ENCODE data around the gene RPL27. TPM values are rescaled to one million over a fixed set of nuclear protein-coding genes. Genes with fewer than 3 reads are reported as not detected.
"Not testable (repeated sequence)": the region's sequence is repeated elsewhere in the genome, so short reads cannot be mapped to it uniquely, and the experiment has no call there.

Gene RPL27
- total RNA-seq, 2 donors from 2014 or later: 571 to 1,082 TPM

GRCh38 chr17:42992872-42993271 is 5.3 kb upstream of the RPL27 start:
- peak; percentile 36 for DNase-seq (ENCODE audit: low spot score)
- Histone ChIP-seq H3K27ac (peak overlapping the region in 1 of 2 donors; percentile 57), H3K4me1 (replicated peaks) (peaks cover 5% of the 10 kb centered on the region), H3K36me3 (peaks cover 13 to 29% of the 10 kb centered on the region in 2 donors), H3K9me3 (no peaks in the 10 kb centered on the region), H3K27me3 (replicated peaks; ENCODE audit: insufficient read depth) (no peaks in the 10 kb centered on the region), H3K4me3 (no peak overlapping the region)
- no peak for TF ChIP-seq POLR2A (IDR thresholded peaks at IDR 0.05)
- TF ChIP-seq, protein P1, sequence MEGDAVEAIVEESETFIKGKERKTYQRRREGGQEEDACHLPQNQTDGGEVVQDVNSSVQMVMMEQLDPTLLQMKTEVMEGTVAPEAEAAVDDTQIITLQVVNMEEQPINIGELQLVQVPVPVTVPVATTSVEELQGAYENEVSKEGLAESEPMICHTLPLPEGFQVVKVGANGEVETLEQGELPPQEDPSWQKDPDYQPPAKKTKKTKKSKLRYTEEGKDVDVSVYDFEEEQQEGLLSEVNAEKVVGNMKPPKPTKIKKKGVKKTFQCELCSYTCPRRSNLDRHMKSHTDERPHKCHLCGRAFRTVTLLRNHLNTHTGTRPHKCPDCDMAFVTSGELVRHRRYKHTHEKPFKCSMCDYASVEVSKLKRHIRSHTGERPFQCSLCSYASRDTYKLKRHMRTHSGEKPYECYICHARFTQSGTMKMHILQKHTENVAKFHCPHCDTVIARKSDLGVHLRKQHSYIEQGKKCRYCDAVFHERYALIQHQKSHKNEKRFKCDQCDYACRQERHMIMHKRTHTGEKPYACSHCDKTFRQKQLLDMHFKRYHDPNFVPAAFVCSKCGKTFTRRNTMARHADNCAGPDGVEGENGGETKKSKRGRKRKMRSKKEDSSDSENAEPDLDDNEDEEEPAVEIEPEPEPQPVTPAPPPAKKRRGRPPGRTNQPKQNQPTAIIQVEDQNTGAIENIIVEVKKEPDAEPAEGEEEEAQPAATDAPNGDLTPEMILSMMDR (IDR thresholded peaks at IDR 0.05): no peak
- peak; percentile 73 for TF ChIP-seq POLR2AphosphoS5 (IDR thresholded peaks at IDR 0.05)
- WGBS: 72% methylated on average over 5 of the region's 5 CpGs
- intact Hi-C loops (cut with DNase I): no loop called here

DNA sequence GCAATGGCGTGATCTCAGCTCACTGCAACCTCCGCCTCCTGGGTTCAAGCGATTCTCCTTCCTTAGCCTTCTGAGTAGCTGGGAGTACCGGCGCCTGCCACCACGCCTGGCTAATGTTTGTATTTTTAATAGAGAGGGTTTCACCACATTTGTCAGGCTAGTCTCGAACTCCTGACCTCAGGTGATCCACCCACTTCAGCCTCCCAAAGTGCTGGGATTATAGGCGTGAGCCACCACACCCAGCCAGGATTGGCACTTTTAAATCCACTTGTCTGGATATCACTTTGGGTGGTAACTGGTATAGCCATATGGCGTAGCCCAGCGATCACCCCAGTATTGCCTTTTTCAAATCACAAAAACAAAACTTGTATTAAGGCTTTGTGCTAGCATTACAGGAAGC is 4.3 kb upstream of the RPL27 start:
- Histone ChIP-seq H3K27ac (peak overlapping the region in 1 of 2 donors; percentile 57), H3K36me3 (peaks cover 13 to 23% of the 10 kb centered on the region in 2 donors)
- H3K9me3 ChIP-seq; H3K4me3 ChIP-seq; H3K27me3 ChIP-seq (replicated peaks; ENCODE audit: insufficient read depth); H3K4me1 ChIP-seq (replicated peaks); intact Hi-C loops (cut with DNase I); DNase-seq (ENCODE audit: low spot score): not testable (repeated sequence)
- WGBS: 86% methylated on average over 10 of the region's 10 CpGs

DNA sequence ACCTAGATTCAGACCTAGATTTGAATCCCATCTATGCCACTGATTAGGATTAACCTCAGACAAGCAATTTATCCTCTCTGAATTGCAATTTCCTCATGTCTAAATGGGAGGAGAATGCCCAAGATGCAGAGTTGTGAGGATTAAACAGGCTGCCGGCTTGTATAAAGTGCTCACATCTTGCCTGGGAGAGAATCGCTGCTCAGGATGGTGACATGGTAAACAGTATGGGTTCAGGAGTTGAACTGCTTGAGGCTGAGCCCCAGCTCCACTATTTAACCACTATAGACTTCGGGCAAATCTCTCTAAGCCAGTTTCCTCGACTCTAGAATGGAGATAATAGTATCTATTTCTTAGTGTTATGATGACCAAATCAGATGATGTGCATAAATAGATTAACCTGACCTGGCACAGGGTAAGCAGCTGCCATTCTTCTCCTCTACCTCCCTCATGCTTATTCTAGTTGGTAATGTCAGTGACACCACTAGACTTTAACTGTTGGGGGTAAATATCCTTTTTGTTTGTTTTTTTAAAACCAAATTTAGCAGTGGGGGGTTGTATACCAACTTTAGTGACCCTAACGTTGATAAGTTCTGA is 732 bp upstream of the RPL27 start:
- no peaks in the 10 kb centered on the region for H3K9me3 ChIP-seq
- H3K27ac ChIP-seq: peak overlapping the region; percentile 72 to 81
- H3K36me3 ChIP-seq: peaks cover 0 to 5% of the 10 kb centered on the region in 2 donors
- no peaks in the 10 kb centered on the region for H3K27me3 ChIP-seq (replicated peaks; ENCODE audit: insufficient read depth)
- DNase-seq (ENCODE audit: low spot score): no peak
- intact Hi-C loops (cut with DNase I): loop anchor here (5.0 kb wide), 1 partner anchor 150 kb away; no protein-coding TSS in a partner anchor
- no peak overlapping the region for H3K4me3 ChIP-seq
- TF ChIP-seq POLR2AphosphoS5 (IDR thresholded peaks at IDR 0.05): no peak
- TF ChIP-seq POLR2A (IDR thresholded peaks at IDR 0.05): no peak
- TF ChIP-seq, protein P1 (IDR thresholded peaks at IDR 0.05): no peak
- 21% methylated on average over 5 of the region's 5 CpGs for WGBS
- no peaks in the 10 kb centered on the region for H3K4me1 ChIP-seq (replicated peaks)

DNA sequence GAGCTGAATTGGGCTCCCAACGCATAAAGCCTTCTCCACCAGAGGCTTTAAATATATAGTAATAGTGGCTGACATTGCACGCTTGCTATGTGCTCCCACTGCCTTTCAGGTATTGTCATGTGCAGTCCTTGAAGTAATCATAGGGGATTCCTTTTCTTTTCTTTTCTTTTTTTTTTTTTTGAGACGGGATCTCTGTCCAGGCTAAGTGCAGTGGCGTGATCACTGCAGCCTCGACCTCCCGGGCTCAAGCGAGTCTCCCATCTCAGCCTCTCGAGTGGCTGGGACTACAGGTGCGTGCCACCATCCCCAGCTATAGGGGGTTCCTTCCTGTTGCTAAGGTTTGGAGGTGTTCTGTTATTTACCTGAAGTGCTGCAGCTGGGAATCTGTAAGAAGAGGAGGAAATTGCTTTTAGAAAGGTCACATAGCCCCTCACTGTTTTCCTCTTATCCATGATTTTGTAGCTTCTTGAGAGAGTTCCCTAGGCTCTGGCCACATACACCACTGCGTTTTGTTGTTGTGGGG is 845 bp downstream of the RPL27 start:
- TF ChIP-seq POLR2A (IDR thresholded peaks at IDR 0.05): no peak
- TF ChIP-seq POLR2AphosphoS5 (IDR thresholded peaks at IDR 0.05): no peak
- TF ChIP-seq, protein P1 (IDR thresholded peaks at IDR 0.05): no peak
- Histone ChIP-seq H3K9me3 (no peaks in the 10 kb centered on the region), H3K36me3 (peaks cover 0 to 12% of the 10 kb centered on the region in 2 donors), H3K27ac (peak overlapping the region; percentile 78 to 81), H3K27me3 (replicated peaks; ENCODE audit: insufficient read depth) (no peaks in the 10 kb centered on the region), H3K4me1 (replicated peaks) (no peaks in the 10 kb centered on the region), H3K4me3 (peak overlapping the region; percentile 56 to 66)
- DNase-seq (ENCODE audit: low spot score): no peak
- intact Hi-C loops (cut with DNase I): loop anchor here (2.0 to 5.0 kb wide), 2 partner anchors 18 to 152 kb away; partner anchors contain the start of genes PTGES3L and RUNDC1
- 12% methylated on average over 10 of the region's 10 CpGs for WGBS

DNA sequence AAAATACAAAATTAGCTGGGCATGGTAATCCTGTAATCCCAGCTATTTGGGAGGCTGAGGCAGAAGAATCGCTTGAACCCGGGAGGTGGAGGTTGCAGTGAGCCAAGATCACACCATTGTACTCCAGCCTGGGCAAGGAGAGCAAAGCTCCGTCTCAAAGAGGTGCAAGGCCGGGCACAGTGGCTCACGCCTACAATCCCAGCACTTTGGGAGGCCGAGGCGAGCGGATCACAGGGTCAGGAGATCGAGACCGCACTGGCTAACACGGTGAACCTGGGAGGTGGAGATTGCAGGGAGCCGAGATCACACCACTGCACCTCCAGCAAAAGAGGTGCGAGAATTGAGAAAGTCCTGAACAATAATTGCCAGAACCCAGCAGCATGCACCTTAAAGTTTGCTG is 2.7 kb downstream of the RPL27 start:
- H3K27me3 ChIP-seq (replicated peaks; ENCODE audit: insufficient read depth); H3K27ac ChIP-seq; intact Hi-C loops (cut with DNase I): not testable (repeated sequence)

More for the DNA sequence above, 2.7 kb downstream of the RPL27 start:
- 90% methylated on average over 13 of the region's 13 CpGs for WGBS
- not testable (repeated sequence) for DNase-seq (ENCODE audit: low spot score); H3K4me1 ChIP-seq (replicated peaks); H3K9me3 ChIP-seq; H3K4me3 ChIP-seq
- peaks cover 0 to 12% of the 10 kb centered on the region in 2 donors for H3K36me3 ChIP-seq
